ENCODE measurements around the gene HNF1A.

HNF1A gene

GRCh38 chr12:120996133-120996746, 17.9 kb downstream of the HNF1A start:
- no peak overlapping the region for H3K27ac ChIP-seq (ENCODE audit: poor library complexity, severe bottlenecking)
- no peaks in the 10 kb centered on the region for H3K4me1 ChIP-seq (ENCODE audit: insufficient read depth, poor library complexity, severe bottlenecking)
- H3K9me3 ChIP-seq (ENCODE audit: severe bottlenecking) = no peaks in the 10 kb centered on the region
- H3K4me3 ChIP-seq (ENCODE audit: severe bottlenecking) = no peak overlapping the region
- ATAC-seq (ENCODE audit: low read depth) = no peak
- H3K36me3 ChIP-seq (ENCODE audit: low read depth) = no peaks in the 10 kb centered on the region
- DNase-seq (ENCODE audit: low spot score) = no peak
- TF ChIP-seq CTCF (IDR thresholded peaks at IDR 0.05; ENCODE audit: poor library complexity, severe bottlenecking) = no peak
- H3K27me3 ChIP-seq (ENCODE audit: insufficient read depth, poor library complexity, severe bottlenecking) = no peaks in the 10 kb centered on the region

GRCh38 chr12:120997448-120997847, 19.1 kb downstream of the HNF1A start:
- Histone ChIP-seq H3K9me3 (ENCODE audit: severe bottlenecking) (no peaks in the 10 kb centered on the region), H3K27ac (ENCODE audit: poor library complexity, severe bottlenecking) (no peak overlapping the region), H3K27me3 (ENCODE audit: insufficient read depth, poor library complexity, severe bottlenecking) (no peaks in the 10 kb centered on the region), H3K4me1 (ENCODE audit: insufficient read depth, poor library complexity, severe bottlenecking) (no peaks in the 10 kb centered on the region), H3K4me3 (ENCODE audit: severe bottlenecking) (no peak overlapping the region), H3K36me3 (ENCODE audit: low read depth) (no peaks in the 10 kb centered on the region)
- no peak for DNase-seq (ENCODE audit: low spot score)
- TF ChIP-seq CTCF (IDR thresholded peaks at IDR 0.05; ENCODE audit: poor library complexity, severe bottlenecking) = no peak
- ATAC-seq (ENCODE audit: low read depth) = no peak

GRCh38 chr12:120998435-120998834, 20.1 kb downstream of the HNF1A start:
- ATAC-seq (ENCODE audit: low read depth) (no peak), DNase-seq (ENCODE audit: low spot score) (no peak)
- no peak for TF ChIP-seq CTCF (IDR thresholded peaks at IDR 0.05; ENCODE audit: poor library complexity, severe bottlenecking)
- H3K27ac ChIP-seq (ENCODE audit: poor library complexity, severe bottlenecking) = no peak overlapping the region
- H3K27me3 ChIP-seq (ENCODE audit: insufficient read depth, poor library complexity, severe bottlenecking) = no peaks in the 10 kb centered on the region
- H3K36me3 ChIP-seq (ENCODE audit: low read depth) = peaks cover 4% of the 10 kb centered on the region; the same call in 1 of the 2 replicates
- no peaks in the 10 kb centered on the region for H3K9me3 ChIP-seq (ENCODE audit: severe bottlenecking)
- no peaks in the 10 kb centered on the region for H3K4me1 ChIP-seq (ENCODE audit: insufficient read depth, poor library complexity, severe bottlenecking)
- H3K4me3 ChIP-seq (ENCODE audit: severe bottlenecking) = no peak overlapping the region

- Histone ChIP-seq H3K27me3 (ENCODE audit: insufficient read depth, poor library complexity, severe bottlenecking) (no peaks in the 10 kb centered on the region), H3K4me3 (ENCODE audit: severe bottlenecking) (no peak overlapping the region), H3K9me3 (ENCODE audit: severe bottlenecking) (no peaks in the 10 kb centered on the region), H3K36me3 (ENCODE audit: low read depth) (peaks cover 14% of the 10 kb centered on the region), H3K4me1 (ENCODE audit: insufficient read depth, poor library complexity, severe bottlenecking) (no peaks in the 10 kb centered on the region), H3K27ac (ENCODE audit: poor library complexity, severe bottlenecking) (no peak overlapping the region)
- DNase-seq (ENCODE audit: low spot score) (no peak), ATAC-seq (ENCODE audit: low read depth) (peak; percentile 47)
- TF ChIP-seq CTCF (IDR thresholded peaks at IDR 0.05; ENCODE audit: poor library complexity, severe bottlenecking) = no peak
Observed at GRCh38 chr12:120999191-121000120, 21.1 kb downstream of the HNF1A start.
